Measurements from ENCODE around the gene TMEM269.
A peak's percentile ranks its signal among the peaks of the same experiment; 100 is the strongest.
"Not testable (repeated sequence)": the region's sequence is repeated elsewhere in the genome, so short reads cannot be mapped to it uniquely, and the experiment has no call there.

The TMEM269 gene

DNA sequence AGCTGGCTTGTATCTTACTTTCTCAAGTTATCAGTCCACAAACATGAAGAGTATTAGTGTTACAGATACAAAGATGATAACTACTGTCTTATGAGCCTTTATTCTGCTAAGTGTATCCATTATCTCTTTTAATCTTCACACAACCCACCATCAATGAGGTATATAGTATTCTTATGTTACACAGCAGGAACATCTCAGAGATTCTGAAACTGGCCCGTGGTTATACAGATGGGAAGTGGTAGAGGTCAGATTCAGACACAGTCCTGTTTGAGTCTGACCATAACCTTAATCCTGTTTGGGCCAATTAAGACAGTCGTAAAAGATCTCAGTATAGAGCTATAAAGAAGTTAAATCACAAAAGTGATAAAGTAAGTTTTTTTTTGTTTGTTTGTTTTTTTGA is 5.1 kb upstream of the TMEM269 start:
- DNase-seq, result no peak

DNA sequence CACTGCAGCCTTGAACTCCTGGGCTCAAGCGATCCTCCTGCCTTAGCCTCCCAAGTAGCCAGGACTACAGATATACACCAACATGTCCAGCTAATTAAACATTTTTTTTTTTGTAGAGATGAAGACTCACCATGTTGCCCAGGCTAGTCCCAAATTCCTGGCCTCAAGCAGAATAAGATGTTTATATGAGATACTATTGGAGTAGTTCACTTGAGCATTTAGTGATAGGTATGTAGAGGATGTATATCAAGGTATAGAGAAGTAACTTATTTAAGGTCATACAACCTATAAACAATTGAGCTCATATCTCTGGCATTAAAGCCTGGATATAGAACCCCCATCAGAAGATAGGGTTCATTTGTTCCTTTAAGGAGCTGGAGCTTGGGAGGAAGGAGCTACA is 4.6 kb upstream of the TMEM269 start:
- DNase-seq, result no peak

DNA sequence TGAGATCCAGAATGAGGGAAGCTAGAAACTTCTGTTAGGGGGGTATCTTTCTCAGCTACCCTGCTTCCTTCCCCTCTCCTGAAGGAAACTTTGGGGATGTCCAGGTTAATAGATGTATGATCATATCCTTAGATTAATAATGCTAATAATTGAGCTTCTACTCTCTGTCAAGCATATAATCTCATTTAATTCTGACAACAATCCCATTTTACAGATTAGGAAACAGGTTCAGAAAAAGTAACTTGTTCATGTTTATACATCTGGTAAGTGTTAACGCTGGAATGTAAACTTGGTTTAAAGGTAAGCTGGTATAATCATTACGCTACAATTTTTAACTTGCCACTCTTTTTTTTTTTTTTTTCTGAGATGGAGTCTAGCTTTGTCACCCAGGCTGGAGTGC is 1.7 kb upstream of the TMEM269 start:
- DNase-seq, result no peak

DNA sequence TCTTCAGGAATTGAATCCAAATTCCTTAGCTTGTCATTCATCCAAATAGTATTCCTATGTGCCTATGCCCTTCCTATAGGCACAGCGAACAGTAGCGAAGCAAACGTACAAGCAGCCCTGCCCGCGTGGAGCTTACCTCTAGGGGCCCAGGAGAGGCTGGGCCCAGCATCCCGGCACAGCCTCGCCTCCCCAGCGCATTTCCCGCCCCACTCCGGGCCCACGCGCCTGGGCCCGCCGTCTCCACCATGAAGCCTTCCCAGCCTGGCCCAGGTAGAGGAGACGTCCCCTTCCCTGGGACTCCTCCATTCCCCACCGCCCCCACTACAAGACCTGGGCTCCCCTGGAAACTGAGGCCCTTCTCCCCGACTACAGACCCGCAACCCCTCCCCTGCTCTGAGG is 245 bp upstream of the TMEM269 start:
- DNase-seq, result no peak

DNA sequence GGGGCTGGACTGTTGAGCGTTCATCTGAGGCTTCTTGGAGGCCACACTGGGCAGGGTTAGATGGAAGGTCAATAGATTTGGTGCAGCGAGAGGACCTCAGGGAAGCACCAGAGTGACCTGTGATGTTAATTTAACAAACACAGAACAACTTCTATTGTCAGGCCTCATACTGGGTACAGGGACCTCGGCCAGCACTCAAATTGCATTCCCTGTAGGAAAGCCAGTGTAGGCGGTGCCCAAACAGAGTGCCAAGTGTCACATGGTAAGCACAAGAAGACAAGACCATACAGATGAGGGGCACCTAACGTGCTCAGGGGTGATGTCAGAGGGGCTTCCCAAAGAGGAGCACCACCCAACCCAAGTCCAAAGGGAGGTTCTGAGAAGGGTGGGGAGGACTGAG is 1.3 kb downstream of the TMEM269 start:
- DNase-seq, result no peak

DNA sequence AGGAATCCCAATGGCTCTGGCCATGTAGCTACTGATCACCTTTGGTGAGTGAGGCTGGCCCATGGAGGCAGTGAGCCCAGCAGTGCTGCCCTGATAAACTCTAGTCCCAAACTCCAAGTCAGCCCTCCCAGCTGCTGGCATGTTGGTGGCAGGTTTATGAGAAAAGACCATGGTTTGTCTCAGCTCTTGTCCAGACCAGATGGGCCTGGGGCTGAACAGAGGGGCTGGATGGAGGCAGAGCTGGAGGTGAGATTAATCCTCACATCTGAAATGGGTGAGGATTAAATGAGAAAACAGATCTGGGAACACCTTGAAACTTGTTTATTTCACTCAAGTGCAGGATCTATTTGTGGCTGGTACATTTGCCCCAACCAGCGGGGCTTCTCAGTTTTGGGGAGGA is 3.2 kb downstream of the TMEM269 start:
- DNase-seq, result no peak

- DNase-seq, result no peak
Observed at GRCh38 chr1:42793824-42794223, 9.0 kb downstream of the TMEM269 start.

DNA sequence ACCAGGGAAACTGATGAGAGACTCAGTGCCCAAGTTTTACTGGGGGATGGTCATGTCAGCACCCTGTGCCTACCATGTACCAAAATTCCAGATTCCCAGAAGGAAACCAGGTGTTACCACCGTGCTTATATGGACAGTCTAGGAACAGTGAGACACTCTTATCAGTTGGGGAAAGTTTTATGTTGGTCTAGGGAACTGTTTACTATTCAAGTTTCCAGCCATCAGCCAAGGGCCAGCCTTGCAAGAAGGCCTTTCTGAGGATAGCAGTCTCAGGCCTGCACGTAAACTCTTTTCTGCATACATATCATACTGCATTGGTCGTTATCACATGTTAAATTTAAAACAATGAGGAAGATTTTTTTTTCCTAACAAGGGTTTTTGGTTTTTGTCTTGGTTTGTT is 12.6 kb downstream of the TMEM269 start:
- no peak for DNase-seq

GRCh38 chr1:42797979-42798378 is 13.2 kb downstream of the TMEM269 start:
- no peak for DNase-seq

GRCh38 chr1:42801832-42802473 is 17.2 kb downstream of the TMEM269 start:
- DNase-seq, result no peak

GRCh38 chr1:42806171-42806570 is 21.4 kb downstream of the TMEM269 start:
- DNase-seq, result no peak

- DNase-seq, result no peak
Observed at GRCh38 chr1:42806593-42806992, 21.8 kb downstream of the TMEM269 start.

- no peak for DNase-seq
Observed at GRCh38 chr1:42807056-42807668, 22.4 kb downstream of the TMEM269 start.

GRCh38 chr1:42814815-42815214 is 30.0 kb downstream of the TMEM269 start:
- DNase-seq, result not testable (repeated sequence)

GRCh38 chr1:42815941-42816584 is 31.3 kb downstream of the TMEM269 start:
- no peak for DNase-seq

GRCh38 chr1:42816585-42817439 is 32.0 kb downstream of the TMEM269 start, which contains the start of the genes ERMAP and SVBP:
Gene ERMAP, plus strand, starts transcription at chr1:42817122. Its CDS starts 13,327 bp downstream, at chr1:42830449.
Gene SVBP, minus strand, starts transcription at chr1:42817397. Its CDS starts 853 bp downstream, at chr1:42816544.
- DNase-seq, result peak; percentile 94

DNA sequence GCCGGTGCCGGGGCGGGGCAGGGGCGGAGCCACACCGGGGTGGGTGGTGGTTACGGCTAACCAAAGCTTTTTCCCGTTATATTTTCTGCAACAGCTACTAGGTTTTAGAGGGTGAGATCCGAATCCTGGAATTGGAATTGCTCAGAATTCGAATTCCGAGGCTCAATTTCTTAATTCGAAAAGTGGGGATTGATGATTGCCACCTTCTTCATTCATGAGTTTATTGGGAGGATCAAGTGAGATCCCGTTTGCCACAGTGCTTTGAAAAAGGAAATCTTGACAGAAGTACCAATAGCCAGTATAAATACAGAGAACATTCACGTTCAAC is 32.6 kb downstream of the TMEM269 start:
- no peak for DNase-seq

DNA sequence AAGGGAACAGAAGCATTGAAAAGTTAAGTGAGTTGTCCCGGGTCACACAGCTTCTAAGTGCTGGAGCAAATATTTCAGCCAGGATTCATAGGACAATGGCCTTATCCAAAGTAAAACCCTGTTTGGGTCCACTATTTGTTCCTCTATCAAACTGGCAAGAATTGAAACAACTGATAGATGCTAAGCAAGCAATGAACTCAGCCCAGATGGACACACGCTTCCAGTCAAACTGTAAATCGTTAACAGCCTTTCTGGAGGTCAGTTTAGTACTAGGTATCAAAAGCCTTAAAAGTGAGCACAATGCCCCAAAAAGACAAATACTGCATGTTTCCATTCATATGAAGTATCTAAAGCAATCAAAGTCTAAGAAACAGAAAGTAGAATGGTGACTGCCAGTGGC is 33.2 kb downstream of the TMEM269 start:
- DNase-seq, result no peak

- DNase-seq, result no peak
Observed at GRCh38 chr1:42820813-42821212, 36.0 kb downstream of the TMEM269 start.

DNA sequence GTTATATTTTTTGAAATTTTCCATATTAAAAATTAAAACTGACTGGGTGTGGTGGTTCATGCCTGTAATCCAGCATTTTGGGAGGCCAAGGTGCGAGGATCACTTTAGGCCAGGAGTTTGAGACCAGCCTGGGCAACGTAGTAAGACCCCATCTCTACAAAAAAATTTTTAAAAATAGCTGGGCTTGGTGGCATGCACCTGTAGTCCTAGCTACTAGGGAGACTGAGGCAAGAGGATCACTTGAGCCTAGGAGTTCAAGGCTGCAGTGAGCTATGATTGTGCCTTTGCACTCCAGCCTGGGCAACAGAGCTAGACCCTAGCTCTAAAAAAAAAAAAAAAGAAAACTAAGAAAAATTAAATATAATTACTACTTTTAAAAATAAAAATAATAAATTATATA is 36.9 kb downstream of the TMEM269 start:
- no peak for DNase-seq

- no peak for DNase-seq
Observed at GRCh38 chr1:42822800-42823392, 38.1 kb downstream of the TMEM269 start.

GRCh38 chr1:42824481-42825035 is 39.8 kb downstream of the TMEM269 start:
- no peak for DNase-seq

Measured in CD4-positive, alpha-beta T cell treated with Interleukin-12 subunit alpha and Interleukin-12 subunit beta, for 1 hour (primary cell).